ENCODE data around the gene JADE1.

Gene JADE1

DNA sequence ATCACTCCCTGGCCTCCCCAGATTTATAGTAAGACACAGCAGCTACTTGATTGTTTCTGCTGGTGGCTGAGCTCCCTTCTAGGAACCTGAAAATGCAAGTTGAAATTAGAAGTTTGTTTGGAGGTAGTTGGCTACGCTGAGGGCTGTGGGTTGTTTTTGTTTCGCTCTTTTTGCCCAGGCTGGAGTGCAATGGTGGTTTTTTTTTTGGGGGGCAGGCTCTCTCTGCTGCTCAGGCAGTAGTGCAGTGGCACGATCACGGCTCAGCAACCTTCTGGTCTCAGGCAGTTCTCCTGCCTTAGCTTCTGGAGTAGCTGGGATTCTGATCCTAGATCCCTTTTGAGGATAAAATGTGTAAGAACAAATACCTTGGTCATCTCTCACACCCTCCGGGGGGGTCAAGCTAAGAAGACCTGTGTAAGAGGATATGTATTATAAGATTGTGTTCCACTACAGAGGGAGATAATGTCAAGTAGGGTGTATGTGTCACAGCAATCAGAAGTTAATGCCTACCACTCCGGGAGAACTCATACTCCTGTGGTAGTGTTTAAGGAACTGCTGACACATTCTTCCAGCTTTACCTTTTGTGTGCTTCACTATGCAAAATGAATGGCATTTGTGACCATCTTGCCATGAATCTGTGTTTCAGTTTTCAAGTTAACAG is 9.7 kb downstream of the JADE1 start:
- no peak for DNase-seq (ENCODE audit: extremely low read depth, low read depth)
- TF ChIP-seq, protein P1, sequence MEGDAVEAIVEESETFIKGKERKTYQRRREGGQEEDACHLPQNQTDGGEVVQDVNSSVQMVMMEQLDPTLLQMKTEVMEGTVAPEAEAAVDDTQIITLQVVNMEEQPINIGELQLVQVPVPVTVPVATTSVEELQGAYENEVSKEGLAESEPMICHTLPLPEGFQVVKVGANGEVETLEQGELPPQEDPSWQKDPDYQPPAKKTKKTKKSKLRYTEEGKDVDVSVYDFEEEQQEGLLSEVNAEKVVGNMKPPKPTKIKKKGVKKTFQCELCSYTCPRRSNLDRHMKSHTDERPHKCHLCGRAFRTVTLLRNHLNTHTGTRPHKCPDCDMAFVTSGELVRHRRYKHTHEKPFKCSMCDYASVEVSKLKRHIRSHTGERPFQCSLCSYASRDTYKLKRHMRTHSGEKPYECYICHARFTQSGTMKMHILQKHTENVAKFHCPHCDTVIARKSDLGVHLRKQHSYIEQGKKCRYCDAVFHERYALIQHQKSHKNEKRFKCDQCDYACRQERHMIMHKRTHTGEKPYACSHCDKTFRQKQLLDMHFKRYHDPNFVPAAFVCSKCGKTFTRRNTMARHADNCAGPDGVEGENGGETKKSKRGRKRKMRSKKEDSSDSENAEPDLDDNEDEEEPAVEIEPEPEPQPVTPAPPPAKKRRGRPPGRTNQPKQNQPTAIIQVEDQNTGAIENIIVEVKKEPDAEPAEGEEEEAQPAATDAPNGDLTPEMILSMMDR (IDR thresholded peaks at IDR 0.05; ENCODE audit: low read depth, low read length, missing control alignments), result no peak
- H3K4me3 ChIP-seq (replicated peaks; ENCODE audit: low read depth, low read length), result no peak overlapping the region

DNA sequence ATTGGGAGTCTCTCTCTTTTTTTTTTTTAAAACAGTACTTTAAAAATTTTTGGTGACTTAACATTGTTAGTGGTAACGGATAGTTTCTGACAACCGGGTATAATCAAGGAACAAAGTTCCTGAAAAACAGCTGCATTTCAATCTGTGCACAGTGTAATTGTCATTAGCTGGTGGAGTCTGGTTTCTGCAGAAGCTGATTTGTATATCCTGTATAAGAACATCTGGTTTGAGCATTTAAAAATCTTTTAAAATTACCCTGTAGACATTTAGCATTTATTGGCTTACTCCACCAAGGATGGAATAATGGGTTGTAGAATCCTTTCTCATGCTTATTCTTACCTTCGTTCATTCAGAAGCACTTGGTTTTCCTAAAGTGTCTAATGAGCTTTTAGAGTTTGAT is 11.2 kb downstream of the JADE1 start:
- TF ChIP-seq, protein P1 (IDR thresholded peaks at IDR 0.05; ENCODE audit: low read depth, low read length, missing control alignments), result no peak
- no peak for DNase-seq (ENCODE audit: extremely low read depth, low read depth)
- no peak overlapping the region for H3K4me3 ChIP-seq (replicated peaks; ENCODE audit: low read depth, low read length)

DNA sequence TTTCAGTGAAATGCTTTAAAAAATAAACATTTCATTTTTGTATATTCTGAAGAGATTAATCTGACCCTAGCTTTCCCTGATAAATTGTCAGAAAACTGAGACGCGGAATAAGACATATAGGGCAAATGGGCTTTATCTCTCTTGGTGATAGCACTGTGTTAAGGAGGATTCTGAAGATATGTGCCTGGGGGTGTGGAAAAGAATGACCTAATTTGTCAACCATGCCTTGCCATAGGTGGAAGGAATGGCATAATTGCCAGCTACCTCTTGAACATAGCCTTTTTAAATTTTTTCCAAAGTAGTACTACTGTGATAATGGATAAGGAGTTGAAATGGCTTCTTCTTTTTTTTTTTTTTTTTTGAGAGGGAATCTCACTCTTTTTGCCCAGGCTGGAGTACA is 11.7 kb downstream of the JADE1 start:
- TF ChIP-seq, protein P1 (IDR thresholded peaks at IDR 0.05; ENCODE audit: low read depth, low read length, missing control alignments), result no peak
- no peak overlapping the region for H3K4me3 ChIP-seq (replicated peaks; ENCODE audit: low read depth, low read length)
- DNase-seq (ENCODE audit: extremely low read depth, low read depth), result no peak

DNA sequence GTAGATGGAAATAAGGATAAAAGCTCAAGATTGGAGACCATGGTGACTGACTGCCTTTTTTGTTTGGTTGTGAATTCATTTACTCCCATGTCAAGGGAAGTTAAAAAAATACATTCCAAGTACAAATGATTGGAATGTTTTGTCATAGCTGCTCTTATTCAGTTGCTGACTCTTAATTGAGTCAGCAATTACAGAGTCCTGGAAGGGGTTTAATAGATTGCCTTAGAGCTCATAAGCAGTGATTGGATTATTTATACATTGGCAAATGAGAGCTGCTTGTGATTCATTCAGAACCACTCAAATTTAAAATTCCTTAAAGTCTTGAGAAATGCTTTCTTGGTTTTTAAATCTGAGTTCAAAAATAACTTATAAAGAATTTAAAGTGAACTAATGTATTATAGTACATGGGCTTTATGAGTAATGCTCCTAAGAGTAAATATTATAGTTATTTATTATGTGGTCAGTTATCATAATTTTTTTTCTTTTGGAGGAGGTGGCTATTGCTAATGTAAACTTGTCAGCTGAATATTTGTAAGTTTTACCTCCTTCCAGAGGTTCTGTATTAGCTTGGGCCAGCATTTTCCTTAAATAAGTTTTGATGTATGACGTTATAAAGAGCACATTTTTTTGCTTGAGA is 13.6 kb downstream of the JADE1 start:
- peak; percentile 20 for DNase-seq (ENCODE audit: extremely low read depth, low read depth)
- TF ChIP-seq, protein P1 (IDR thresholded peaks at IDR 0.05; ENCODE audit: low read depth, low read length, missing control alignments), result no peak
- H3K4me3 ChIP-seq (replicated peaks; ENCODE audit: low read depth, low read length), result no peak overlapping the region

DNA sequence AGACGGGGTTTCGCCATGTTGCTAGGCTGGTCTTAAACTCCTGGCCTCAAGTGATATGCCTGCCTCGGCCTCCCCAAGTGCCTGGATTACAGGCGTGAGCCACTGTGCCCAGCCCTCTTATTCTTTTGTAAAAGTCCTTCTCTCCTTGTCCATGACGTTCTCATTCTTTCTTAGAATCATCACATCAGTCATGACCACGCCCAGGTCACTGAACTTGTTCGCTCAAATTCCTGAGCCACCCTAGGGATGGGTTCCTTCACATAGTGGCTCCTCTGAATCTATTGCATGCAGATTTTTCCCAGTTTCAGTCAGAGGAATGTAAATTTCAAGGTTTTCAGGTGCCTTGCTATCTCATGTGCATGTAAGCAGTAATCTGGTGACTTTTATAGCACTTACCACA is 15.7 kb downstream of the JADE1 start:
- no peak overlapping the region for H3K4me3 ChIP-seq (replicated peaks; ENCODE audit: low read depth, low read length)
- DNase-seq (ENCODE audit: extremely low read depth, low read depth), result no peak
- TF ChIP-seq, protein P1 (IDR thresholded peaks at IDR 0.05; ENCODE audit: low read depth, low read length, missing control alignments), result no peak

DNA sequence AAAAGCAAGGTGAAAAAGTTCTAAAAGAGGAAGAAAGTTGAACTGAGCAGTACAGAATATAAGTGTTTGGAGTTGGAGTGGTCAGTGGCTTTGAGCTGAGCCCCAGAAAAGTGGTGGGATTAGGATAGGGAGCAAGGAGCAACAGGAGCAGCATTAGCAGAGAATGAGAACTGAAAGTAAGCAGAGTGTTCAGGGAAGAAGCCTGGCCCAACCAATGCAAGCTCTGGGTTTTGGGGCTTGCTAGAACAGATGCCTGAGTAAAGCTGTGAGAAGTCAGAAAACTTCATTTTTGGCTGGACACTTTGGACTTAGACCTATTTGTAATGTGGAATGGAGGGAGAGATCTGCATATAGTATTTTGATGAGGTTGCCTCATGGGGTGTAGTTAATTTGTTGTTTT is 17.8 kb downstream of the JADE1 start:
- TF ChIP-seq, protein P1 (IDR thresholded peaks at IDR 0.05; ENCODE audit: low read depth, low read length, missing control alignments), result no peak
- DNase-seq (ENCODE audit: extremely low read depth, low read depth), result no peak
- H3K4me3 ChIP-seq (replicated peaks; ENCODE audit: low read depth, low read length), result no peak overlapping the region
